Brain microvascular endothelial cell (primary cell): ENCODE data around the gene ARID1A.
A peak's percentile ranks its signal among the peaks of the same experiment; 100 is the strongest.

ENCODE experiments used
- DNase-seq: peaks from one replicate; pipeline ENCODE4 v3.0.0-alpha.2; 2020
- H3K27ac ChIP-seq: fragments of 250-450 bp; sonication (Bioruptor Pico); 2 replicates; pipeline ENCODE4 v1.5.1; 2020; ENCODE audit warnings: mild to moderate bottlenecking, moderate library complexity
- H3K27me3 ChIP-seq: fragments of 250-450 bp; sonication (Bioruptor Pico); replicated peaks from 2 replicates; pipeline ENCODE4 v1.5.1; 2020; ENCODE audit warnings: mild to moderate bottlenecking
- H3K36me3 ChIP-seq: fragments of 250-450 bp; sonication (Bioruptor Pico); replicated peaks from 2 replicates; pipeline ENCODE4 v1.5.1; 2020; ENCODE audit warnings: mild to moderate bottlenecking
- H3K4me3 ChIP-seq: 2 replicates; pipeline ENCODE4 v1.5.1; 2011; ENCODE audit warnings: low read depth, mild to moderate bottlenecking, control low read depth, low read length, moderate library complexity
- CTCF ChIP-seq: IDR thresholded peaks from 2 replicates; pipeline ENCODE4 v1.5.1; 2011; ENCODE audit warnings: low read depth, mild to moderate bottlenecking, moderate library complexity, low read length, control low read depth, inconsistent platforms; ENCODE audit errors: missing control alignments
- in situ Hi-C: cut with HindIII; loops from 2 replicates; pipeline ENCODE4 v1.10.0; 2017; ENCODE audit warnings: low sequenced_read_pairs, low pct_ligation_motif_present

ARID1A gene

GRCh38 chr1:26696654-26697430 is 1.0 kb downstream of the ARID1A start:
- Histone ChIP-seq H3K4me3 (peak overlapping the region; percentile 71), H3K27ac (peak overlapping the region; percentile 88), H3K36me3 (no peaks in the 10 kb centered on the region), H3K27me3 (no peaks in the 10 kb centered on the region)
- no peak for DNase-seq
- in situ Hi-C loops = no loop called here
- no peak for TF ChIP-seq CTCF

DNA sequence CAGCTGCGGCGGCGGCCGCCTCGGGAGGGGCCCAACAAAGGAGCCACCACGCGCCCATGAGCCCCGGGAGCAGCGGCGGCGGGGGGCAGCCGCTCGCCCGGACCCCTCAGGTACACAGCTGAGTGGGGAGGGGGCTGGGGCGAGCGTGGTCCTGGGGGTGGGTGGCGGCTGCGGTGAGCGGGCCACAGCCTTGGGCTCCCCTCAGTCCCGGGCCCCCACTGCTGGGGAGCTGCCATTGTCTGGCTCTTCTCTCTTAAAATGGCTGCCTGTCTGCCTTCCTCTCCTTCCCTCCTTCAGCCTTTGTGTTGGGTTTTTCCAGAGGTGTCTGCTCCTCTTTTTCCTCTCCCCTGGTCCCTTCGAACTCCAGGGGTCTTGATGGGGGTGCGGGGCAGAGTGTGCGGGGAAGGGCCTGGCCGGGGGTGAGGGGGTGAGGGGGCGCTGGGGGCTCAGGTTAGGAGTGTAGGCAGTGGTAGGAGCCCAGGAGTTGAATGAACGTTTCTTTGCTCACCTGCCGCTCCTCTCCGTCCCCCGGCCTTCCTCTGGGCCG is 1.7 kb downstream of the ARID1A start:
- no peak for DNase-seq
- in situ Hi-C loops = no loop called here
- Histone ChIP-seq H3K36me3 (no peaks in the 10 kb centered on the region), H3K4me3 (peak overlapping the region; percentile 71), H3K27me3 (no peaks in the 10 kb centered on the region), H3K27ac (peak overlapping the region; percentile 88)
- no peak for TF ChIP-seq CTCF

- DNase-seq = peak; percentile 96
- no peak for TF ChIP-seq CTCF
- in situ Hi-C loops = no loop called here
- H3K4me3 ChIP-seq = peak overlapping the region; percentile 71
- no peaks in the 10 kb centered on the region for H3K27me3 ChIP-seq
- no peaks in the 10 kb centered on the region for H3K36me3 ChIP-seq
- peak overlapping the region; percentile 56 for H3K27ac ChIP-seq
Observed at GRCh38 chr1:26697978-26698849, 2.4 kb downstream of the ARID1A start.

- no peak overlapping the region for H3K4me3 ChIP-seq
- H3K27me3 ChIP-seq = no peaks in the 10 kb centered on the region
- H3K36me3 ChIP-seq = no peaks in the 10 kb centered on the region
- in situ Hi-C loops = no loop called here
- peak overlapping the region; percentile 55 for H3K27ac ChIP-seq
- no peak for TF ChIP-seq CTCF
- no peak for DNase-seq
Observed at GRCh38 chr1:26700711-26701110, 4.9 kb downstream of the ARID1A start.

- Histone ChIP-seq H3K4me3 (no peak overlapping the region), H3K36me3 (no peaks in the 10 kb centered on the region), H3K27me3 (no peaks in the 10 kb centered on the region), H3K27ac (peak overlapping the region; percentile 55)
- peak; percentile 62 for DNase-seq
- TF ChIP-seq CTCF = no peak
- in situ Hi-C loops = no loop called here
Observed at GRCh38 chr1:26701266-26701994, 5.6 kb downstream of the ARID1A start.
